ENCODE data around the gene ITSN1.

ITSN1 gene

GRCh38 chr21:33731447-33731846 lies 89.1 kb downstream of the ITSN1 start:
- DNase-seq (ENCODE audit: low read depth), result no peak

GRCh38 chr21:33732038-33732437 lies 89.7 kb downstream of the ITSN1 start:
- DNase-seq (ENCODE audit: low read depth), result no peak

- DNase-seq (ENCODE audit: low read depth), result no peak
Measured at GRCh38 chr21:33733601-33734000, 91.3 kb downstream of the ITSN1 start.

- DNase-seq (ENCODE audit: low read depth), result no peak
Measured at GRCh38 chr21:33734291-33734690, 92.0 kb downstream of the ITSN1 start.

GRCh38 chr21:33734818-33735217 lies 92.5 kb downstream of the ITSN1 start:
- no peak for DNase-seq (ENCODE audit: low read depth)

- no peak for DNase-seq (ENCODE audit: low read depth)
Measured at GRCh38 chr21:33736569-33736968, 94.3 kb downstream of the ITSN1 start.

- no peak for DNase-seq (ENCODE audit: low read depth)
Measured at GRCh38 chr21:33739701-33740100, 97.4 kb downstream of the ITSN1 start.

- DNase-seq (ENCODE audit: low read depth), result no peak
Measured at GRCh38 chr21:33747420-33747819, 105.1 kb downstream of the ITSN1 start.

GRCh38 chr21:33748903-33749302 lies 106.6 kb downstream of the ITSN1 start:
- DNase-seq (ENCODE audit: low read depth), result no peak

GRCh38 chr21:33750017-33750416 lies 107.7 kb downstream of the ITSN1 start:
- no peak for DNase-seq (ENCODE audit: low read depth)

GRCh38 chr21:33751120-33751519 lies 108.8 kb downstream of the ITSN1 start:
- DNase-seq (ENCODE audit: low read depth), result no peak

GRCh38 chr21:33751533-33751932 lies 109.2 kb downstream of the ITSN1 start:
- no peak for DNase-seq (ENCODE audit: low read depth)

GRCh38 chr21:33752260-33752659 lies 110.0 kb downstream of the ITSN1 start:
- DNase-seq (ENCODE audit: low read depth), result no peak

GRCh38 chr21:33753886-33754285 lies 111.6 kb downstream of the ITSN1 start:
- no peak for DNase-seq (ENCODE audit: low read depth)

GRCh38 chr21:33754481-33754880 lies 112.2 kb downstream of the ITSN1 start:
- DNase-seq (ENCODE audit: low read depth), result no peak

- DNase-seq (ENCODE audit: low read depth), result no peak
Measured at GRCh38 chr21:33755354-33755753, 113.1 kb downstream of the ITSN1 start.

- DNase-seq (ENCODE audit: low read depth), result no peak
Measured at GRCh38 chr21:33760641-33761440, 118.5 kb downstream of the ITSN1 start.

GRCh38 chr21:33761441-33762036 lies 119.2 kb downstream of the ITSN1 start:
- DNase-seq (ENCODE audit: low read depth), result no peak

- DNase-seq (ENCODE audit: low read depth), result no peak
Measured at GRCh38 chr21:33762803-33763581, 120.7 kb downstream of the ITSN1 start.

GRCh38 chr21:33763582-33763899 lies 121.2 kb downstream of the ITSN1 start:
- DNase-seq (ENCODE audit: low read depth), result no peak

- no peak for DNase-seq (ENCODE audit: low read depth)
Measured at GRCh38 chr21:33767236-33767635, 124.9 kb downstream of the ITSN1 start.

GRCh38 chr21:33767960-33768359 lies 125.7 kb downstream of the ITSN1 start:
- no peak for DNase-seq (ENCODE audit: low read depth)

- no peak for DNase-seq (ENCODE audit: low read depth)
Measured at GRCh38 chr21:33769057-33769456, 126.8 kb downstream of the ITSN1 start.

Measured in activated gamma-delta T cell treated with anti-CD3 and anti-CD28 coated beads, Interleukin-2, amount 50 U/mL, for 16 hours (primary cell).